Measurements from ENCODE around the gene SLC38A10. TPM values are rescaled to one million over a fixed set of nuclear protein-coding genes. Genes with fewer than 3 reads are reported as not detected.

The SLC38A10 gene
- total and polyA plus RNA-seq, 2 of the 4 experiments (the other 2 are of a cell fraction) = 12.7 to 46.7 TPM

- ATAC-seq (ENCODE audit: low read depth) (no peak), DNase-seq (no peak)
- 67% methylated on average over 19 of the region's 36 CpGs; no CpG with 5 or more reads in 1 of the 2 experiments for WGBS, 2 experiments (ENCODE audit: extremely low coverage in 2 of 2, insufficient read length in 1 of 2)
- Histone ChIP-seq H3K27ac (ENCODE audit: insufficient read depth, low read length) (no peak overlapping the region), H4K5ac (ENCODE audit: low read depth, low read length) (no peak overlapping the region), H3K4me3 (ENCODE audit: insufficient read depth, low read depth, low read length) (no peak overlapping the region), H4K8ac (ENCODE audit: low read depth in 2 of 2, low read length in 2 of 2) (no peak overlapping the region), H3K14ac (replicated peaks; ENCODE audit: low read depth, low read length) (no peak overlapping the region), H2BK20ac (ENCODE audit: low read depth, low read length) (no peak overlapping the region), H3K9ac (ENCODE audit: low read depth, low read length) (no peak overlapping the region), H3K18ac (ENCODE audit: low read depth, low read length) (no peak overlapping the region), H3K23ac (ENCODE audit: low read depth, low read length) (no peak overlapping the region), H2AFZ (replicated peaks; ENCODE audit: low read length, poor library complexity) (peak overlapping the region; percentile 87), H2BK15ac (ENCODE audit: low read depth, low read length) (no peak overlapping the region), H2AK5ac (ENCODE audit: low read depth, low read length) (peak overlapping the region; percentile 9; the same call in 1 of the 2 replicates), H3K9me1 (ENCODE audit: insufficient read depth, low read length) (no peaks in the 10 kb centered on the region), H3K9me3 (ENCODE audit: control insufficient read depth, insufficient read depth, low read length) (no peaks in the 10 kb centered on the region), H4K91ac (ENCODE audit: insufficient read depth, low read depth, low read length) (no peak overlapping the region), H3K36me3 (ENCODE audit: control insufficient read depth, insufficient read depth, low read length) (no peaks in the 10 kb centered on the region), H3K56ac (ENCODE audit: extremely low read depth, insufficient read depth, low read length) (no peak overlapping the region), H3K4ac (ENCODE audit: low read depth, low read length) (no peak overlapping the region), H3K4me2 (ENCODE audit: low read depth, low read length) (no peak overlapping the region), H3K27me3 (ENCODE audit: control insufficient read depth, insufficient read depth, low read length) (peaks cover 19% of the 10 kb centered on the region; the same call in 1 of the 2 replicates), H3K4me1 (ENCODE audit: control insufficient read depth, insufficient read depth, low read length) (peaks cover 6% of the 10 kb centered on the region; the same call in 1 of the 2 replicates), H3K79me1 (ENCODE audit: low read depth in 1 of 2, low read length in 2 of 2) (no peaks in the 10 kb centered on the region), H2AK9ac (replicated peaks; ENCODE audit: low read depth, low read length, poor library complexity) (peak overlapping the region; percentile 78), H2BK120ac (ENCODE audit: low read depth, low read length) (no peak overlapping the region), H2BK5ac (ENCODE audit: low read depth, low read length, poor library complexity, severe bottlenecking) (no peak overlapping the region), H4K20me1 (ENCODE audit: insufficient read depth, low read length) (no peaks in the 10 kb centered on the region)
- POLR2A ChIA-PET (ENCODE audit: unreplicated experiment) = interaction anchor here (0.6 kb wide), 1 partner anchor 109 kb away, joined by 3 read pairs; no protein-coding TSS in a partner anchor
- in situ Hi-C loops (cut with MboI; ENCODE audit: low sequenced_read_pairs) = no loop called here
- no TSS peak for BruUV-seq (replicated peaks)
- dilution Hi-C loops (cut with HindIII; ENCODE audit: low sequenced_read_pairs, unreplicated experiment) = no loop called here
- CTCF ChIA-PET = interaction anchor here (1.0 kb wide), 1 partner anchor 175 kb away, joined by 3 read pairs; no protein-coding TSS in a partner anchor
- no peak for TF ChIP-seq MAFK (IDR thresholded peaks at IDR 0.05; ENCODE audit: low read depth, low read length)
- TF ChIP-seq CTCF (conservative IDR thresholded peaks at IDR 0.05; ENCODE audit: low read depth, low read length) = no peak
- no peak for TF ChIP-seq RFX5 (IDR thresholded peaks at IDR 0.05; ENCODE audit: low read depth, low read length)
- intact Hi-C loops (cut with micrococcal nuclease) = no loop called here
Measured at GRCh38 chr17:81309859-81310839, 15.0 kb upstream of the SLC38A10 start.

Data from IMR-90 (cell line).